Fibroblast of skin of abdomen (primary cell): ENCODE measurements around the gene DDB1.

Experiments used
- DNase-seq: peaks from one replicate; pipeline ENCODE4 v3.0.0-alpha.2; 2013

DDB1 gene

DNA sequence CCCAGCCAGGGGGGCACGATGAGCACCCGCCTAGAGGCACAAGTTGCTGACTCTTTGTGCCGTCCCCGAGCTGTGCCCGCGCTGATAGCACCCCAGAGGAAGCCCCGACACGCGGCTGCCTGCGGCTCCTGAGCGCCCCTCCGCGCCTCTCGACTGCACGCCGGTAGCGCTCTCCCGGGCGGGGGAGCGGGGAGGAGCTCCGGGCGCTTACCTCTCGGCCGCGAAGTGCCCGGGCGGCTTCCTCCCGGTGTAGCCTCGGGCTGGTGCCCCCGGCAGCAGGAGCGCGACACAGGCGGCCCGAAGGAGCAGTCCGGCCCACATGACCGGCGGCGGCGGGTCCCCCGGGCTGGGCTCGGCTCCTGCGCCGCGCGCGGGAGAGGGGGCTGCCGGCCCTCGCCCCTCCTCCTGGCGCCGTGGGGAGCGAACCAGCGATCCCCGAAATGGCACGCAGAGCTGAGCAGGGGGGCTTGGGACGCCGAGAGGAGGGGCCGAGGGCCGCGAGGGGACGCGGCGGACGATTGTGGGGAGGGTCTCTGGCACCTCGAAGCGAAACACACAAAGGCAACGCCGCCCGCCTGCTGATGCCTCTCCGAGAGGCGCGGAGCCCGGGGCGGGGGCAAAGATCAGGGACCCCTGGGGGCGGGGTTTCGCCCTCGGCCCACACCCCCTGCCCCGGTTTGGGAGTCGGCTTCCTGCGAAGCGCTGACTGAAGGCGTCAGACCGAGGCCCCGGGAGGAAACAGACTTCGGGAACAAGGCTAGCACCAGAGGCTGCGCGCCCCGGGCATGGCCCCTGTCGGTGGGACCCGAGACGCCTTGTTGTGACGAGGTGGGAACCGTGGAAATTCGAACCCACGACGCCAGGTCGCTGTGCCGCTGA, 37.9 kb downstream of the DDB1 start, which contains the start of gene VWCE:
Gene VWCE (minus strand): TSS at position 600 of the 879 bp plus-strand sequence. CDS start 279 bp downstream, at position 321.
- peak; percentile 48 for DNase-seq

GRCh38 chr11:61293867-61294716, 38.8 kb downstream of the DDB1 start:
- peak; percentile 40 for DNase-seq

- DNase-seq, result no peak
Observed at GRCh38 chr11:61292356-61292755, 40.5 kb downstream of the DDB1 start.

GRCh38 chr11:61290905-61291690, 41.8 kb downstream of the DDB1 start:
- DNase-seq, result no peak

GRCh38 chr11:61287338-61287977, 45.4 kb downstream of the DDB1 start:
- no peak for DNase-seq

DNA sequence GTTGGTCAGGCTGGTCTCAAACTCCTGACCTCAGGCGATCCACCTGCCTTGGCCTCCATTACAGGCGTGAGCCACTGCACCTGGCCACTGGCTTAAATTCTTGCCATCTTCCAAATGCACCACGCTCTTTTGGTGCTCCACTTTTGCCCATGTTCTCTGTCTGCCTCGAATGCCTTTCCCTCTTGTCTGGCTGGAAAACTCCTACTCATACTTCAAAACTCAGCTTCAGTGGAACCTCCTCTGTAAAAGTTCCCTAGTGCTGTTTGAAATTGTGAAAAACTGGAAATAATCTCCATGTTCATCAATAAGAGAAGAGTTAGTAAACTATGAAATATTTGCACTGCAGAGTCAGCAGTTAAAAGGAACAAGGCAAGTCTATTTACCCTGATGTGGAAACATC, 49.3 kb downstream of the DDB1 start:
- no peak for DNase-seq

DNA sequence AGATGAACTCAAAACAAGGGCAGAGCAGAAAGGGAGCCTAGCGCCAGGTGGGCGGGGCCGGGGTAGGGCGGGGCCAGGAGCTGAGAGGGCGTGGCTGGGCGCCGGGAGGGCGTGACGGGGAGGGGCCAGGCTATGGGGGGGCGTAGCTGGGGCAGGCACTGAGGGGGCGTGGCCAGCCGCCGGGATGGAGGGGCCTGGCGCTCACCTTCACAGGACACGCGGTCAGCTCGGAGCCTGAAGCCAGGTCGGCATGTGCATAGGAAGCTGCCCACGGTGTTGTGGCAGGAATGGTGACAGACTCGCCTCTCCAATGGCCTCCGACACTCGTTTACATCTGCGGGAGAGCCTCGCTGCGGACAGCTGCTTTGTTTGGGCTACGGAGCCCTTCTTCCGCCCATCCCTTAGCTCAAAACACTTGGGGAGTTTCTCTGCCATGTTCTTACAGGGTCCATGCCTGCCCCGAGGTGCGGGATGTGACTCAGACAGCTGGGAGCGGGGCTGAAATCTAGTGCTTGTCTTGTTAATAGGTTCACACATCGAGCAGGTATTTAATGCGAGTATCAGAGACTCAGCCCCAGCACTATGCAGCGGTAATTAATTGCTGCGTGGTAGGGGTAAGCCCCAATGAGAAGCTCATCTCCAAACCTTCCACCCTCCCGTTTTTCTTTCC, 51.2 kb downstream of the DDB1 start:
- DNase-seq, result no peak

DNA sequence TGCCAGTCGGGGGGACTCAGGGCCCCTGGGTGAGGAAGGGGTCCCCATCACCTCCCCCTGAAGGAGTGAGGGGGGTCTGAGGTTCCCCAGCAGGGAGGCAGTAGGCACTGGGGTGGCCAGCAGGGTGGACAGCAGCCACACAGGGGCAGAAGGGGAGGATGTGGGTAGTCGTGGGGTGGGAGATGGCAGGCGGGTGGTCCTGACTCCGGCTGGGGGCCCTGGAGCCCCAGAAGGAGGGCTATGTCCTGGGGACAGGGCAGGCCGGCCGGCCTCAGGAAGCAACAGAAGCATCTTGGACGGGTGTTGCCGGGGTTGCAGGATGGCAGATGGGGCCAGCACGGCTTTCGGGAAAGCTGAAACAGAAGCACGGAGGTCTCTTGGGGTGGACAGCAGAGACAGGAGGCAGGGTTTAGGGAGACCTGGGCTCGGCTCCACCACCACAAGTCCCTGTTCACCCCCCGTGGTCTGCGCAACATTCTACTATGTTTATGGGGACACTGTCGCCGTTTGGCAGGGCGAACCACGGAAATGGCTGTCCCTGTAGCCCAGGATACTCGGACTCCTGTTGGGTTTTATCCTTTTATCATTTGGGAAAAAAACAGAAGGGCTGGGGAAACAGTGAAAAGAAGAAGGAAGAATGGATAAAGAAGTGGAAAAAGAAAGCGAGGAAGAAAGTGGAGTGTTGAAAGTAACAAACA, 51.9 kb downstream of the DDB1 start:
- no peak for DNase-seq

DNA sequence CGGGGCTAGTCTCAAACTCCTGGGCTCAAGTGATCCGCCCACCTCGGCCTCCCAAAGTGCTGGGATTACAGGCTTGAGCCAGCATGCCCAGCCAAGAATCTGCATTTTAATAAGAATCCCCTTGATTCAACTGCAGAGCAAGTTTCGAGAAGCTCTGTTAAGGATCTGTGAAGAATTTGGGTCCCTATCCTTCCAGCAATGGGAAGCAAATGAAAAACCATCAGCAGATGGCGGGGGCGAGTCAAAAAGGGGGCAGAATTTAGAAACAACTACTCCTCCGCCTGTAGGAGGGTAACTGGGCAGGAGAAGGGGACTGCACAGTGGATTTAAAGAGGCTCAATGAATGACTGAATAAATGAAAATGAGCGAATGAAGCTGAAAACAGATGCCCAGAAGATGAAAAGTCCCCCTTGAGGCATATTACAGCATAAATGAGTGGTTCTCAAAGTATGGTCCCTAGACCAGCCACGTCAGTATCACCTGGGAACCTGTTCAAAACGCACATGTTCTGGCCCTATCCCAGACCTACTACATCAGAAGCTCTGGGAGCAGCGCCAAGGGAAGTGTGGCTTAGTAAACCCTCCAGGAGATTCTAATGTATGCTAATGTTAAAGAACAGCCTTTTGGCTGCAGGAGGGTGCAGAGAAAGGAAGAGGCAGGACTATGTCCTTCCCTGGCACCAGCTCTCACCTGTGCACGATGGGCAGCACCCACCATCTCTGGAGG, 52.8 kb downstream of the DDB1 start:
- DNase-seq, result no peak

DNA sequence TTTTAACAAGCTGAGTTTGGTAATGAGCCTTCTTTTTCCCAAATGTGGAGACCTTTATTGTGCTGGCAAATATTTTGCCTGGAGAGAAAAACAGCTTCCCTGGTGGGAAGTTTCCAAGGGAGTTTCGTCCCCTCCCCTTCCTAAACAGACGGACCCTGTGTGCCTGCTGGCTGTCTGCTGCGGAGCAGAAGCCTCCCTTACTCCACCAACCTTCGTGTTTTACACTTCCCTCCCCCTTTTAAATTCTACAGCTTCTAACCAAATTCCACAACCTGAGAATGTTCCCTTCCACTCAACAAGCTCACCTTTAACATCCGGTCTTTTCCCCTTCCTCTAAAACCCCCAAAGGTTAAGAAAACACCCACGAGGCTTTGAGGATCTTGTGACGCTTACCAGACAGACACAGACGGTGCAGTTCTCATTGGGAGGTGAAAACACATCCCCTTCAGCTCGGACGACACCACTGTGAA, 54.9 kb downstream of the DDB1 start:
- no peak for DNase-seq

DNA sequence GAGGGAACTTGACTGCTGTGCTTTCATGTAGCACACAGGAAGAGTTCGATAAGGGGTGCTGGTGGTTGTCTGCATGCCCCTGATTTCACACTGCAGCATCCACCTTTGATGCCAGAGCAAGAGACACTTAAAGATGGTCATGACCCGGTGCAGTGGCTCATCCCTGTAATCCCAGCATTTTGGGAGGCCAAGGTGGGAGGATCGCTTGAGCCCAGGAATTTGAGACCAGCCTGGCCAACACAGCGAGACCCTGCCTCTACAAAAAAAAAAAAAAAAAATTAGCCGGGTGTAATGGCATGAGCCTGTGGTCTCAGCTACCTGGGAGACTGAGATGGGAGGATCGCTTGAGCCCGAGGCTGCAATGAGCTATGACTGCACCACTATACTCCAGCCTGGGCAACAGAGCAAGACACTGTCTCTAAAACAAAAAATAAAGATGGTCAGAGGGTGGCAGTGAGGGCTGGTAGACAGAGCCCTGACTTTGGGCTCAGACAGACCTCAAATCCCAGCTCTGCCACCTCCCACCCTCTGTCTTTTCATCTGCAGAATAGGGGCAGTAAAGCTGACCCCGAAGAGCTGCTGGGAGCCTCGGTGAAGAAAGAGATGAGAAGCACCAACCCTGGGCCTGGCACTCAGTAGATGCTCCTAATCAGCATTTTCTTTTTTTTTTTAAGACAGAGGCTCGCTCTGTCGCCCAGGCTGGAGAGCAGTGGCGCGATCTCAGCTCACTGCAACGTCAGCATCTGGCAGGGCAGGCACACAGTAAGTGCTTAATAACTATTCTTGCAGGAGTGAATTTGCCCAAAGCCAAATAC, 55.5 kb downstream of the DDB1 start:
- DNase-seq, result no peak

DNA sequence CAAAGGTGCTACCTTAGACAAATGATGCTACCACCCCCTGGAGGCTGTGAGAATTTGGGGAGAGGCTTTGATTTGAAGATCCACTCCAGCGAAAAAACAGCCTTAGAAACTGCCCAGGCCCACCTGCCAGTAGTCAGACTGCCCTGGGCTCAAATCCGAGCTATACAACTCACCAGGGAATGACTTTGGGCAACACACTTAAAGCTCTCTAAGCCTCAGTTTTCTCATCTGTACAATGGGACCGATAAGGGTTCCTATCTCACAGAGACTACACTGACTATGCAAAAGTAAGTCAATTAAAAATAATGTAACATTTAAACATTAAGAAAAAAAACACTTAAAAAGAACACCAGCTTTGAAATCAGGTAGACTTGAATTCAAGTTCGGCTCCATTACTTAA, 57.7 kb downstream of the DDB1 start:
- DNase-seq, result no peak

DNA sequence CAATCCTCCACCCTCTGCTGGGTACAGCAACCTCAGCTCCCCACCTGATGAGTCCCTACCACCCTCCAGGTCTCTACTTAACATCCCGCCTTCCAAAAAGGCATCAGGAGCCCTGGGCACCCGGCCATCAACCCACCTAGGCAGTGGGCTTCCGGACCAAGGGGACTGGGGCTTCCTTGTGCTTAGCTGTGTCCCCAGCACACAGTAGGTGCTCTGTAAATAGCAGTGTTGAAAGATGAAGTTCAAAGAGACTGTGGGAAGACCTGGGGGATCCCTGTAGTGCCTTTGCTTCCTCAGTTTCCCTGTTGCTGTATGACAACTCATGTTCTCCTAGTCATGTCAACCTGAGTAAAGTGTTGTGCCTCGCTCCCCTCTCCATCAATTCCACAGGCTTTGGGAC, 58.8 kb downstream of the DDB1 start:
- DNase-seq, result no peak

DNA sequence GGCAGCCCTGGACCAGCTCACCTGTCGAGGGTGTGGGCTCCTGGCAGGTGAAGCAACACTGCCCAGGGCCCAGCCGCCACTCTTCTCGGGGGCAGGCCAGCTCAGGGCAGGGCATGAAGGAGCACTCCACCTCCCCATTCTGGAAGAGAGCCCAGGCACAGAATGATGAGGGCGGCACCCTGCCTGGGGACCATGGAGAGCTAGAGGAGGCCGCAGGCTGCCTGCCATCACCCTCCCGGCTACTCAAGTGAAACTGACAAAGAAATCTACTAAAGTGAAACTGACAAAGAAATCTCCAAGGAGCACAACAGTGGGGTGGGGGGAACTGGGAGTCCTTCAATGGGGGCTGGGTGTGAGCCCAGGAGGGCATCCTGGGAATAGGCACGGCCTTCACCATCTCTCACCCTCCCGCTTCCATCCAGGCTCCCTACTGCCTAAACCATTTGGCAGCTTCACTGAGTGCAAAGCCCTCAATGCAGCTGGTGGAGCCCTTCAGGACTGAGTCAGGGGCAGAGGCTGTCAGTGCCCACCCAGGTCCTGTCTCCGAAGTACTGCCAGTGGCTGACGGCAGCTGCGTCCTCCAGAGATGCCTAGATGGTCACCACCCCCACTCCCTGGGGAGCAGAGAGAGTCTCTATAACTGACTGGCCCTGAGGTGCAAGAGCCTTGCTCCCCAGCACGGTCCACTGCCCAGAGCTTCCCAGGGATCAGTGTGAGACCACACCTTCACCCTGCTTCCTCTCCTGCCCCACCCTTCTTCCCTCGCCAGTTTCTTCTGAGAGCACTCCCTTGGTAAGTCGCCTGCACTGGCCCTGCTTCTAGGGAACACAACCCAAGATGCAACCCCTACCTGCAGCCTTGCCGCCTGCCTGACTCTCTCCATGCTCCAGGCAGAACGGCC, 59.5 kb downstream of the DDB1 start:
- no peak for DNase-seq

DNA sequence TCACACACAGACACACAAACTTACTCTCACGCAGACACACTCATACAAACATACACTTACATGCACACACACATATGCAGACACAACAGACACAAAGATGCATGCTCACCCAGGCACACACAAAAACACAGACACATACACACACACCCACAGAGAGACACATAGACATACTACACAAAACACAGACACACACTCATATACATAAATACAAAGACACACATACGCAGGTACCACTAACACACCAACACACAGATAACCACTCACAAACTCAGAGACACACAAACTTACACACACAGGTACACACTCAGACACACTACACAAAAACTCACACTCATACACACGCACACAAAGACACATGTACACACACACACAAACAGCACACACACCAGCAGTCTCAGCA, 60.2 kb downstream of the DDB1 start:
- DNase-seq, result no peak

- DNase-seq, result peak; percentile 8
Observed at GRCh38 chr11:61270354-61271076, 62.4 kb downstream of the DDB1 start.

DNA sequence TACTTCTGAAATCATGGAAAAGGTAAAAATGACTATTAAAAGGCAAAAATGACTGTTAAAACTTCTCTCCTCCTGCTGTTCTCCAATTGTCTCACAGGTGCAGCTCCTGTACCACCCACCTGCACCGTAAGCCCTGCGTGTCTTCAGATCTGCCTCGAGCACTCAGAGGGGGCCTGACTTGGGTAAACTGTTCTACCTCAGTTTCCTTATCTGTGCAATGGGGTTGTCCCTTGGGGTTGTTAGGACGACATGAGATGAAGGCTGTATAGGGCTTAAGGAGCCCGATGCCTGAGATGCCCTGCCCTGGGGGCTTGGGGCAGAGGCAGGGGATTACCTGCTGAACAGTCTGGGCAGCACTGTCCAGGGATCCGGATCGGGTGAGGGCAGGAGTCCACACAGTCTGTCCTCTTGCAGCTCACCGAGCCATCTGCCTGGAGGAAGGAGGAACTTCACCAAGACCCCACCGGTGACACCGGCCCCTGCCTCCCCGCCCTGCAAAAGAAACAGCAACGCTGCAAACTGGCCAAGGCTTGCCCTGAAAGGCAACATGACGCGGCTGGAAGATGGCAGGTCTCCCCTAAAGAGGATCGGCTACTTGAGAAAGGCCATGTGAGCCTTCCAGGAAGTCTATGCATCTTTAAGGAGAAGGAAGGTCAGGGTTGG, 64.2 kb downstream of the DDB1 start:
- no peak for DNase-seq
